Midbrain (tissue), 1 donor: ENCODE results near the gene DBR1.

Experiments
- DNase-seq: peaks from one replicate; lab custom pipeline; 2025; lab: John Stamatoyannopoulos, UW

Gene DBR1

DNA sequence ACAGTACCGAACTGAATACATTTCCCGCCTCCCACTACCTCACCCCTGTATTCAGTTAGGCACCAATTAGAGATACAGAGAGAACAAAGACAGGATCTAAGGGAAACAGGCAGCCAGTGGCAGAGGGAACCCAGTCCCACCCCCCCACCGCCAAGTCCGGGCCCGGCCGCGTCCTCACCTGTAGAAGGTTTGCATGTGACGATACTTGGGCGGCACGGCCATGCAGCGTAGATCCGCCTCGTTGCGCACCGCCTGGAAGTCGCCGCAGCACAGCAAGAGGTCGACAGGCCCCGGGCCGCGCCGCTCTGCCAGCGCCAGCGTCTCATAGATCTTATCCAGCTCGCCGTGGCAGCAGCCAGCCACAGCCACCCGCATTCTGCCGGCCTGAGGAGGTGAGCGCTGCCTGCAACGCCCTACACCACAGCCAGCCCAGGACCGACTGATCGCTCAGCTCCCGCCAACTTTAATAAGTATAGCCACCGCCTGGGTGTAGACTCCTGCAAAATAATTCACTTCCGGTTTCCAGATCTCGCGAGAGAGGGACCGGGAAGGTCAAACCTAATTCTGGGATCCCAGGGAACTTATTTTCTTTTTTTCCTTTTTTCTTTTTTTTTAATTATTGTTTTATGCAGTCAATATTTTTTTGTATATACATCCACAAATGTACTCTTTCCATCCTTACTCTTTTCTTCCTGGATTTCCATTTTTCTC, at the start of gene DBR1:
Gene DBR1 (minus strand): TSS at position 501 of the 711 bp plus-strand sequence. CDS start 126 bp downstream, at position 375.
- DNase-seq = peak; percentile 77

DNA sequence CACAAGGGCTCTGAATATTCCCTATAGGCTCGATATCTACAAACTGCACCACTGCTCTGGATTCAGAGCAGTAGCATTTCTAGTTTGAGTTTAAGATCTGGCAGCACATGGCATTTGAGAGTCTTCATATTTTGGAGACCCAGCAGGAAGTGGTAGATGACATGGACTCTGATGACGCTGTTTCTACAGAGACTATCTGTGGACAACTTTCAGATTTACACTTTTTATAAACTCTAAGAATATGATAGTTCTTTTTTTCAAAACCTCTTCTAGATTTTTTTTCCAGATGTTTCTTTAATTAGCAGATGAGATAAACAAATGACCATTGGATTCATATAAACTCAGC, 48.2 kb upstream of the DBR1 start:
- no peak for DNase-seq

DNA sequence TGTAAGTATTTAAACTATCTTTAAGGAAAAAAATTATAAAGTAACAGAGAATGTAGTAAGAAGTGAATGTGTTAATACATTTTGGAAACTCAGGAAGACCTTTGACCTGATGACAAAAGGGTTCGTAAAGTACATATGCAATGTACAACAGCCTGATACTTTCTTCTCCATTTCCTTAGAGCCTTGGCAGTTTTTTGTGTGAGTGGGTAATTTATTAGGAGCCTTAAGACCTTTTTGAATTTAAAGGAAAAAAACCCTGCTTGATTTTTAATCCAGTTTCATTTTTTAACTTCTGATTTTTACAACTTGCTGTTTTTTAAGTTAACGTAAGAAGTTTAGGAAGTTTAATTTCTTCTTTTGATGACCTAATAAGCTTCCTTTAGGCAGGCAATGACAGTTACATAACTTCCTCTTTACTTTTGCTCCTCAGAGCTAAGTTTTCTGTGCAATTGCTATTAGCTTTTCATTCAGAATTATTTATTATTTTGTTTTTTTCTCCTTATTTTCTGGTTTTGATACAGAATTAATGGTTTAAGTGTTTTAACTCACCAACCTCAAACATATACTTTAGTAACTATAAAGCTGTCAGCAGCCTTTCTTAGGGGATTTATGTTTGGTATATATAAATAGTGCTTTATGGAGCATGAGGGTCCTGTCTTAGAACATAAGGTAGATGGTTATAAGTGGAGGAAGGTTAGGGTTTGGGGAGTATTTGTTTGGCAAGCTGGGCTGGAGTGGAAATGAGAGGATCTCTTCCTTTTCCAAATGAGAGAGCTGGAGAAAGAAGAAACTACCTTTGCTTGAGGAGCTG, 47.6 kb upstream of the DBR1 start:
- DNase-seq = no peak

- no peak for DNase-seq
Observed at GRCh38 chr3:138220788-138221187, 46.1 kb upstream of the DBR1 start.

DNA sequence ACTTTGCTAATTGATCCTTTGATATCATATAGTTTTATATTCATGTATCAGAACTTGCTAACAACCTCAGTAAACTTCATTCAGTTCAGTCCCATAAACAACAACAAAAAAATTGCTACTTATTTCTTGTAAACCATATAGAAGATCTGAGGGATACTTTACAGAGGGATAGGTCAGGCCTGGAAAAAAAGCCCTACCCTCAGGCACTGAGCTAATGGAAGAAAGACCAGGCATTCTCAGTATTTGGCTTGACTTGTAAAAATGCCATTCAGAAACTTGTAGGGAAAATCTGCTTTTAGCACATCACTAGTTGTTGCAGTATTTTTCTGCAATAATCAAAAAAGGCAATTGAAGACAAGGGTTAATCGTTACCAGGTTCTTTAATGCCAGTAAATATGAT, 45.5 kb upstream of the DBR1 start:
- no peak for DNase-seq

DNA sequence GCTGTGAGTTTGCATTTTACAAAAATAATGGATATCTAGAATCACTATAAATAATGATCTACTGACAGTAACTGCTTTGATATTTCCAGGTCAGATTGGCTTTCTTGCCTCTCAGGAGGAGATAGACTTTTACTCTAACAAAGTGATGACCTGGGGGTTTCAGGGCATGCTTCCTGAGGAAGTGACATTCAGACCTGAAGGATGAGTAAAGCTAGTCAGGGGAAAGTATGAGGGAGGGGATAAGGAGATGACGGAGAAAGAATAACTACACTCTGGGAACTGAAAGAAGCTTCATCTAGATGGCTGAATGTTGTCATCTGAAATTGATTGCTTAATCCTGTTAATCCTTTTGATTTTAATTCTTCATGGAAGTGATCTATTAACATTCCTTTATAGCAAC, 44.5 kb upstream of the DBR1 start:
- DNase-seq = no peak

DNA sequence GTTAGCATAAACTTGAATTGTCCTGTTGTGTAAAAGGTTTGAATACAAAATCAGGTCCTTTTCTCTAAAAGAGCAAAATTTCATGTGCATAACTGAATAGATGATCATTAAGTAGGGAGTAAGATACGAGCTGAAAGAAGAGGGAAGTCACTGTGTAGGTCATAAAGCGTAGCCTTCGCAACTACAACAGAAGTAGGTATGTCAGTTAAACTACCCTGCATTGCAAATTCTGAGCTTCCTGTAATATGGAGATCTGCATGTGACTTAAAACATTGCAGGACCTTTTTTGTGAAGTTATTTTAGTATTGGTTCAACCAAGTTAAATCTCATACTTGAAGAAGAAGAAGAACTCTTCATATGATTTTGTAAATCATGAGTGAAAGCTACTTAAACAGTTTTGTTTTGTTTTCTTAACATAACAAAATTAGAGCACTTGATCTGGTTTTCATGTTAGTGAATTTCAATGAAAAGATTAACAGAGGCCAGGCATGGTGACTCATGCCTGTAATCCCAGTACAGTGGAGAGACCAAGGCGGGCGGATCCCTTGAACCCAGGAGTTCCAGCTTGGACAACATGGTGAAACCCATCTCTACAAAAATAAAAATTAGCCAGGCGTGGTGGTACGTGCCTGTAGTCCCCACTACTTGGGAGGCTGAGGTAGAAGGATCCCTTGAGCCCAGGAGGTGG, 38.8 kb upstream of the DBR1 start:
- DNase-seq = no peak

GRCh38 chr3:138210528-138210927, 35.8 kb upstream of the DBR1 start:
- no peak for DNase-seq

GRCh38 chr3:138206196-138206595, 31.5 kb upstream of the DBR1 start:
- DNase-seq = no peak

DNA sequence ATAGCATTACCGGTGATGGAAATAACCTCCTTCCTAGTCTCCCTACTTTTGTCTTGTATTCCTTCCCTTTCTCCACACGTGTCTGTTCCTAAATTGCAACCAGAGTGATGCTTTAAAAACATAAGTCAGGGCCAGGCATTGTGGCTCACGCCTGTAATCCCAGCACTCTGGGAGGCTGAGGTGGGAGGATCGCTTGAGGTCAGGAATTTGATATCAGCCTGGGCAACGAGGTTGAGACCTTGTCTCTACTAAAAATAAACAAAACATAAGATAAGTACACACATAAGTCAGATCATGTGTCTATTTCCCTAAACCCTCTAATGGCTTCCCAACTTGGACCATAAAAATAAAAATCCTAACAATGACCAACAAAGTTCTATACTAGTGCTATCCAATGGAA, 30.8 kb upstream of the DBR1 start:
- DNase-seq = no peak

DNA sequence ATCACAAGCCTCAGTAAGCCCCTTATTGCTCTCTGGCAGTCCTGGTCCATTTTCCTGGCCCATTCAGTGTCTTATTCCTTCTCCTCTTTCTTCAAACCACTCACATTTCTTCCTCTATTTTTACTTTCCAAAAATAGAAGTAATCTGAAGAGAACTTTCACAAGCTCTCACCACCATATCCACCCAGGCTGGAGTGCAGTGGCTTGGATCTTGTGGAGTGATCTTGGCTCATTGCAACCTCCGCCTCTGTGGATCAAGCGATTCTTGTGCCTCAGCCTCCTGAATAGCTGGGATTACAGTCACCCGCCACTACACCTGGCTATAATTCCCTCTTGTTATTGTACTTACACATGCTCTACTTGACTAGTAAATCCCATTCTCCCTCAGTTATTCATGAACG, 29.2 kb upstream of the DBR1 start:
- no peak for DNase-seq

DNA sequence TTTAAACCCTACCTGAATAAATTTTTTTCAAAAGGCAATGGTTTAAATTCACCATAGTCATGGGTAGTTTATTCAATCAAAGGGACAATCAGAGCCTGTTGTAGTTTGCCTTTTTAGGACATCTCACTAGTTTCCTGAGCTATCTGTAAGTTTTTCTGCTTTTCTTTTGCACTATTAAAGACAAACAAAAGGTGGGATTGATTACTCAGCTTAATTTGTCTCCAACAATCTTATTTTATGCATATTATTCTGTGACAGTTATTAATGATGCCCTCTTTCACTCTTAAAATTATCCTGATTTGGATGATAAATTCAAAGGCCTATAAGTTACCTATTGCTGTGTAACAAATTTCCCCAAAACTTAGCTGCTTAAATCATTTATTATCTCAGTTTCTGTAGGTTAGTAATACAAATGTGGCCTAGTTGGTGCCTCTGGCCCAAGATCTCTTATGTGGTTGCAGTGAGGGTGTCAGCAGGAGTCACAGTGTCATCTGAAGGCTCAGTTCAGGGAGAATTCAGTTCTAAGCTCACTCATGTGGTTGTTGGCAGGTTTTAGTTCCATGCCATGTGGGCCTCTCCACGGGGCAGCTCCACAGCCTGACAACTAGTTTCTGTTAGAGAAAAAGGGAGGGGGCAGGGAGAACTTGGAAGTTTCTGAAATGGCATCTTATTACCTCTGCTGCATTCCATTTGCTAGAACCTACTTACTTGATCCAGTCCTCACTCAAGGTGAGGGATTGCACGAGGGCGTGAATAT, 28.4 kb upstream of the DBR1 start:
- DNase-seq = no peak

- DNase-seq = no peak
Observed at GRCh38 chr3:138200424-138200823, 25.7 kb upstream of the DBR1 start.

GRCh38 chr3:138199851-138200250, 25.1 kb upstream of the DBR1 start:
- DNase-seq = no peak

DNA sequence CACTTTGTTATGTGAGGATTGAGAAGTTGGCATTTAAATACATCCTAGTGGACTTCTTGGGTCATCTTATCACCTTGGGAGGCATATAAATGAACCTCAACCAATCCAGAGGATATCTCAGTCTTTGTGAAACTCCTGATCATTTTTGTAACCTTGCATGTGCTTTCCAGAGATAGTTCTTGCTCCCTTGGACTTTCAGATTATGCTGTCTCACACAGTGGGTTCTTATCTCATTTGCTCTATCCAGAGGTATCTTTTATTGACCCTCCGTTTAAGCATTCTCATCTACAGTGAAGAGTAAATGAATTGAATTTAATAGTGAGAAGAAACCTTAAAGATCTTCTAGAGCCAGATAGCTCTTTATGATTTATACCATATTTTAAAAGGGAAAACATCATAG, 22.8 kb upstream of the DBR1 start:
- no peak for DNase-seq

DNA sequence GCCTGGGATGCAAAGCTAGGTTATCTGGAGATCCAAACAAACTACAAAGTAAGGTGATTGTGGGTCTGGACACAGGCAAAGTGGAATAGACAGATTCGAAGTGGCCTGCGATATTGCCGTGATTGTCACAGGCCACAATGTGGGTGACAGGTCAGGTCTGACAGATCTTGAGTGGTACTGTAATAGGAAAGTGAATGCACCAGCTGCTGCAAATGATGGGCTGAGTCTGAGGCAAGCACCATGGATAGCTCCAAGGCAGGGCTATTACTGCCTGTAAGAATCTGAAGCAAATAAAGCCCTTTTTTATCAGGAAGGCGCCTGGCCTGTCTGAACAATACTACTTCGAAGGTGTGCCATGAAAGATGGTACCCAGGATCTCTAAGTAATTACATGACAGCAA, 22.3 kb upstream of the DBR1 start:
- no peak for DNase-seq

DNA sequence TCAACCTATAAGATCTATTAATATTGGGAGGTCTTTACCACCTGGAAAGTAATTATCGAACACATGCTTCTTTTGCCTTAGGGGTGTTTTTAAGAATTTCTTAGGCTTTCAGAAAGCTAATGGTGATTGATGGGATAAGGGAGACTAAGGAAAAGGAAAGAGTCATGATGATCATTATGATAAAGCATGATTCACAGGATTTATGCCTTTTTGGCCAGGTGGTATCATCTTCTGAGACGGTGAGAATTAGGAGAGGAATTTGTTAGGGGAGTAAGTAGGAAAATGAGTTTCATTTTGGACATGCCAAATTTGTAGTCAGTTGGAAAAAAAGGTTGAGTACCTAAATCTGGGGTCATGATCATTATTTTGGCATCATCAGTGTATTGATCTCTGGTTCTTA, 21.3 kb upstream of the DBR1 start:
- DNase-seq = no peak

GRCh38 chr3:138195481-138195880, 20.8 kb upstream of the DBR1 start:
- peak; percentile 36 for DNase-seq

DNA sequence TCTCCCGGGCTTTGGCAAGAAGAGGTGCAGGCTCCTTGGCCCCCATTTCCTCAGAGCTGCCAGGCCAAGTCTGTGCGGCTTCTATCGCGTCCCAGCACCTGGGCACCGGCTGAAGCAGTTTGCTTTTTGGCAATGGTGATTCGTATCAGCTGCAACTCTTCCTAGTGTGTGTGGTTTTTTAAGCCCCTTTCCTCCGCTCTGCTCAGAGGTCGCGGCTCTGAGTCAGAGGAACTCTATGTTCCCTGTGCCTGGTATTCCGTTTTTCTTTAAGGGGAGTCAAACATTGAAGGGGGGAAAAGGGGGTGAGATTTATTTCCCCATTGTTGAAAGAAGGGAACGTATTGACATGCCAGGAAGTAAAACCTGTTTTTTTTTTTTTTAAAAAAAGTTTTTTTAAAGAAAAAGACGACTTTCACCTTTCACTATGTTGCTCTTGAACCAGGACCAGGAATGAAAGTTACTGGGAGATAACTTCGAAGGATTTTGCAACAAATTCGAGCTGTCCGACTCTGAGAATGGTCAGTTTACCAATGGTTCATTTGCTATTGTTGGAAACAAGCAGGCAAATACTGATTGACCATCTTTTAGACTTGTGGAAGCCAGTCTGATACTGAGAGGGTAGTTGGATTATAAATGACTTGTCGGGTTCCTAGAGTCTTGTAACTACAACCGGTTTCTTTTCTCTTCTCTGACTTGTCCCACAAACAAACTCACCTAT, 13.5 kb upstream of the DBR1 start:
- no peak for DNase-seq

DNA sequence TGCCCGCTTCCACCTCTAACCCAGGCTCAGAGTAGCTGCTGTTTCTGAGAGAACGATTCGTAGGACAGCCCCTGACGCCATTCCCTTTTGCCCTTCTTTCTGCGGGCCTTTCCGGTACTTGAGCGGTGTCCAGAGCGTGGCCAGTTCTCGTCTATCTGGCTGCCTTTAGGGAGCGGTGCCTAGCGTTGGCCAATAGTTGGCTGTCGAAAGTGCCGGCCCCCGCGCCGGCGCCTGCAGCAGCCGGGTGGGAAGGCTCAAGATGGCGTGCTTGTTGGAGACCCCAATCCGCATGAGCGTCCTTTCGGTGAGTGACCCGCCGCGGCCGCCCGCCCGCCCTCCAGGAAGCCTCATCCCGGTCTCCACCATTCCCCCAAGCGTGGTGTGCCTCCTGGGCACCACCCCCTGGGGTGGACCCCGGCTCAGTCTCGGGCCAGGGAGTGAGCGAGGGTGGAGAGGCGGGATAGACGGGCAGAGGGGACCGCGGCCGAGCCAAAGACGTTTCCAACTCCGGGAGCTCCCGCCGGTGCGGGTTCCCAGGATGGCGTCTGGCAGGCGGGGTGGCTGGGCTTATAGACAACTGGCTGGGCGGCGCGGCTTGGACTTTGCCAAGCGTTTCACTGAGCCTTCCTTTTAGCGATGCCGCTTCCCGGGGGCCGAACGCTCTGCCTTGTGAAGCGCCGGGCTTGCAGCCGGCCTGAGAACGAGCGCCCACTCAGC, 12.7 kb upstream of the DBR1 start, which contains the start of gene ARMC8:
Gene ARMC8 (plus strand): TSS at position 6 of the 717 bp plus-strand sequence. CDS start 254 bp downstream, at position 260.
- DNase-seq = peak; percentile 74

DNA sequence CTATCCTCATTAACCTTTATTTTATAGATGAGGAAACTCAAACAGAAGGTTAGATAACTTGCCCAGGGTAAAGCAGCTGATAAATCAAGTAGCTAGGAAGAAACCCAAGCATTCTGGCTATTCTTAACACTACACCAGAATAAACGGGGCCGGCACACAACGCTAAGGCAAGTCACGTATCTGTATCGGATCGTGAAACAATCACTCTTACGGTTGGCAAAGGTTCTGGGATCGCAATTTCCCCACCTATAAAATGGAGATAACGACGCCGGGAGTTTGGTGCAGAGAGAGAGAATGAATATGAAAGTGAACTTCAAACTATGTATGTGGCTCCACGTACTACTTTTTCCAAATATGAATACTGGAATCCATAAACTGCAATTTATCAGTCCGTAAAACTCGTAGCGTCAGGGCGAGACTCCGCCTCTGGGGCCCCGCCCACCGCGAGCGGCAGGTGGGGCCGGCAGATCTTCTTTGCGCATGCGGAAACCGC, 12.1 kb upstream of the DBR1 start:
- DNase-seq = peak; percentile 92
